ENCODE measurements around the gene SPINK14.

The SPINK14 gene

DNA sequence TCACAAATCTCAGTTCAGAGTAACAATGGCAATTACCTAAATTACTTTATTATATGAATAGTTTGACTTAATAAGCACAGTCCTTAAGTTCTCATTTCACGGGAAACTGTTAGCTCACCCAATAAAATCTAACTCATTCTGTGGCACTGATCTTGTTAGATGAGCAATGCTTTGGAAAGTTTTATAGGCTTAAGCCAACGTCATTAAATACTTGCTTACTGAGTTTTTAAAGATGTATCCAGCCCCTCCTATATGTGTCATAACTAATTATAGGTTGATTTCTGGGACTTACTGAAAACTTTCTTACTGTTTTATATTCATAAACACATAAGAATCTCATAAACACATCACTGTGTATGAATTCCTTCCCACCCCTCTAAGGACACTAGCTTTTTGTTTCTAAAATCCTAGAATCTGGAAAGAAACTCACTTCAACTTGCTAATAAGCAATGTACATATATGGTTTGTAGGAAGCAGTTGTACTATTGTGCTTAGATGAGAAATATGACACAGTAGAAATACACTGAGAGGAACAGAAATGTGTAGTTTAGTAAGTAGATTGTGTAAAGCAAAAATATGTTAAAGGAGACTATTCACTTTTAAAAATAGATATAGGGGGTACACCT, 55.9 kb downstream of the SPINK14 start:
- in situ Hi-C loops (cut with MboI; ENCODE audit: low pct_unique_long_range_greater_than_20kb, low sequenced_read_pairs, unreplicated experiment): no loop called here
- DNase-seq (ENCODE audit: low spot score): no peak
- TF ChIP-seq, protein P1, sequence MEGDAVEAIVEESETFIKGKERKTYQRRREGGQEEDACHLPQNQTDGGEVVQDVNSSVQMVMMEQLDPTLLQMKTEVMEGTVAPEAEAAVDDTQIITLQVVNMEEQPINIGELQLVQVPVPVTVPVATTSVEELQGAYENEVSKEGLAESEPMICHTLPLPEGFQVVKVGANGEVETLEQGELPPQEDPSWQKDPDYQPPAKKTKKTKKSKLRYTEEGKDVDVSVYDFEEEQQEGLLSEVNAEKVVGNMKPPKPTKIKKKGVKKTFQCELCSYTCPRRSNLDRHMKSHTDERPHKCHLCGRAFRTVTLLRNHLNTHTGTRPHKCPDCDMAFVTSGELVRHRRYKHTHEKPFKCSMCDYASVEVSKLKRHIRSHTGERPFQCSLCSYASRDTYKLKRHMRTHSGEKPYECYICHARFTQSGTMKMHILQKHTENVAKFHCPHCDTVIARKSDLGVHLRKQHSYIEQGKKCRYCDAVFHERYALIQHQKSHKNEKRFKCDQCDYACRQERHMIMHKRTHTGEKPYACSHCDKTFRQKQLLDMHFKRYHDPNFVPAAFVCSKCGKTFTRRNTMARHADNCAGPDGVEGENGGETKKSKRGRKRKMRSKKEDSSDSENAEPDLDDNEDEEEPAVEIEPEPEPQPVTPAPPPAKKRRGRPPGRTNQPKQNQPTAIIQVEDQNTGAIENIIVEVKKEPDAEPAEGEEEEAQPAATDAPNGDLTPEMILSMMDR (IDR thresholded peaks at IDR 0.05; ENCODE audit: extremely low read depth, insufficient read depth, missing control alignments): no peak

Data from GM13977 (cell line).